RWPE1 (cell line): Measurements from ENCODE around the gene CCS.
A peak's percentile ranks its signal among the peaks of the same experiment; 100 is the strongest.

Source experiments
- CTCF ChIA-PET: fragments of 350-600 bp; sonication (Branson Sonifier 250); formaldehyde crosslinking; extraction: SDS; loops from one replicate; lab custom pipeline; 2021; lab: Yijun Ruan, JAX
- POLR2A ChIA-PET: fragments of 400-600 bp; formaldehyde crosslinking; extraction: SDS; loops from one replicate; lab custom pipeline; 2020; ENCODE audit warnings: antibody characterized with exemption; ENCODE audit not compliant: low non-redundant PET; lab: Yijun Ruan, JAX
- DNase-seq: peaks from one replicate; pipeline ENCODE4 v3.0.0; 2012; ENCODE audit warnings: low spot score
- H3K27ac ChIP-seq: fragments of 450-650 bp; 2 replicates; pipeline ENCODE4 v1.5.1; 2017
- CTCF ChIP-seq: fragments of 450-650 bp; conservative IDR thresholded peaks from 2 replicates; pipeline ENCODE4 v1.5.1; 2017; ENCODE audit warnings: low read depth, mild to moderate bottlenecking

Gene CCS

GRCh38 chr11:66609721-66610617 lies 17.0 kb downstream of the CCS start:
- H3K27ac ChIP-seq, result no peak overlapping the region
- ChIA-PET CTCF (no interaction called here), POLR2A (no interaction called here)
- DNase-seq, result no peak
- TF ChIP-seq CTCF, result no peak

GRCh38 chr11:66612458-66612857 lies 19.5 kb downstream of the CCS start:
- CTCF ChIA-PET, result interaction anchor here (0.6 kb wide), 1 partner anchor 468 kb away, joined by 4 read pairs; no protein-coding TSS in a partner anchor
- POLR2A ChIA-PET, result no interaction called here
- no peak for TF ChIP-seq CTCF
- H3K27ac ChIP-seq, result no peak overlapping the region
- DNase-seq, result no peak

GRCh38 chr11:66614073-66614472 lies 21.1 kb downstream of the CCS start:
- no peak for DNase-seq
- CTCF ChIA-PET, result interaction anchor here (0.5 kb wide), 1 partner anchor 33 kb away, joined by 3 read pairs; no protein-coding TSS in a partner anchor
- H3K27ac ChIP-seq, result no peak overlapping the region
- TF ChIP-seq CTCF, result no peak
- POLR2A ChIA-PET, result no interaction called here

- CTCF ChIA-PET, result interaction anchor here (0.8 kb wide), 2 partner anchors 11 to 24 kb away, joined by 3 read pairs; partner anchors contain the start of genes CCDC87 and CCS
- POLR2A ChIA-PET, result interaction anchor here (0.6 to 1.8 kb wide), 10 partner anchors 10 to 268 kb away, joined by 3 to 16 read pairs (median 4); partner anchors contain the start of genes CCDC87, CCS, RBM4 and RBM4B
These were observed 23.6 kb downstream of the CCS start, which contains the start of gene RBM14 for GRCh38 chr11:66616379-66617154. TSS of gene RBM14 (plus strand) at chr11:66616630. CDS start at chr11:66616721, 91 bp downstream.

GRCh38 chr11:66617155-66617834 lies 24.3 kb downstream of the CCS start:
- peak overlapping the region; percentile 95 for H3K27ac ChIP-seq
- peak; percentile 24 for DNase-seq
- no peak for TF ChIP-seq CTCF
- ChIA-PET CTCF (interaction anchor here (0.8 kb wide), 2 partner anchors 10 to 25 kb away, joined by 3 read pairs; partner anchors contain the start of genes CCDC87 and CCS), POLR2A (interaction anchor here (0.5 to 1.8 kb wide), 8 partner anchors 19 to 245 kb away, joined by 3 to 16 read pairs (median 4); partner anchors contain the start of genes CCDC87, CCS, RBM4 and RBM4B)

More at GRCh38 chr11:66616379-66617154, 23.6 kb downstream of the CCS start, which contains the start of gene RBM14:
- peak within 1 kb of the TSS; percentile 95 for H3K27ac ChIP-seq
- TF ChIP-seq CTCF, result no peak
- DNase-seq, result peak; percentile 99
